Activated CD8-positive, alpha-beta T cell treated with anti-CD3 and anti-CD28 coated beads for 36 hours (primary cell): ENCODE measurements around the gene NRG3. TPM values are rescaled to one million over a fixed set of nuclear protein-coding genes. Genes with fewer than 3 reads are reported as not detected.

ENCODE experiments used
- ATAC-seq: fragments of 200-7000 bp; cut with Tn5 transposase; one replicate; pipeline ENCODE4 v1.10.0; 2021; ENCODE audit warnings: mild to moderate bottlenecking, moderate library complexity
- CTCF ChIA-PET: fragments of 350-600 bp; sonication (Branson Sonifier 250); formaldehyde crosslinking; loops from one replicate; lab custom pipeline; 2021; ENCODE audit warnings: antibody characterized with exemption; lab: Charles Lee
- POLR2A ChIA-PET: fragments of 350-600 bp; sonication (Branson Sonifier 250); formaldehyde crosslinking; loops from one replicate; lab custom pipeline; 2021; ENCODE audit warnings: antibody characterized with exemption; lab: Charles Lee
- DNase-seq: peaks from one replicate; pipeline ENCODE4 v3.0.0-alpha.2; 2020
- H3K27ac Mint-ChIP-seq: one replicate; pipeline ENCODE4 v1.8.0; 2021; ENCODE audit warnings: mild to moderate bottlenecking, mixed read lengths
- H3K27me3 Mint-ChIP-seq: one replicate; pipeline ENCODE4 v1.8.0; 2021; ENCODE audit warnings: mixed read lengths
- H3K36me3 Mint-ChIP-seq: one replicate; pipeline ENCODE4 v1.8.0; 2021; ENCODE audit warnings: low read depth, mixed read lengths
- H3K4me1 Mint-ChIP-seq: one replicate; pipeline ENCODE4 v1.8.0; 2021; ENCODE audit warnings: low read depth, mixed read lengths
- H3K4me3 Mint-ChIP-seq: one replicate; pipeline ENCODE4 v1.8.0; 2021; ENCODE audit warnings: mild to moderate bottlenecking, moderate library complexity, mixed read lengths
- H3K9me3 Mint-ChIP-seq: one replicate; pipeline ENCODE4 v1.8.0; 2021; ENCODE audit warnings: mixed read lengths
- CTCF ChIP-seq: fragments of 200-600 bp; IDR thresholded peaks from one replicate; pipeline ENCODE4 v1.8.0; 2022; ENCODE audit warnings: antibody characterized with exemption, mild to moderate bottlenecking
- intact Hi-C: fragments of 100-400 bp; cut with micrococcal nuclease; formaldehyde crosslinking; loops from one replicate; pipeline ENCODE4 v1.10.0; 2022
- total RNA-seq, 2 experiments: library from RNA; stranded (reverse); gene quantifications; one replicate each; pipeline ENCODE4 v1.2.3, GENCODE V29; 2021

NRG3 gene
- total RNA-seq, 2 experiments from 2014 or later = not detected

GRCh38 chr10:82477776-82478175 lies 602.8 kb downstream of the NRG3 start:
- POLR2A ChIA-PET = no interaction called here
- no peak overlapping the region for H3K27ac Mint-ChIP-seq
- intact Hi-C loops = no loop called here
- ATAC-seq (no peak), DNase-seq (no peak)
- no peaks in the 10 kb centered on the region for H3K36me3 Mint-ChIP-seq
- CTCF ChIA-PET = no interaction called here
- no peaks in the 10 kb centered on the region for H3K27me3 Mint-ChIP-seq
- no peaks in the 10 kb centered on the region for H3K4me1 Mint-ChIP-seq
- H3K4me3 Mint-ChIP-seq = no peak overlapping the region
- H3K9me3 Mint-ChIP-seq = peaks cover 11% of the 10 kb centered on the region
- no peak for TF ChIP-seq CTCF

GRCh38 chr10:82492647-82493046 lies 617.7 kb downstream of the NRG3 start:
- no peak for DNase-seq
- no peak for TF ChIP-seq CTCF
- intact Hi-C loops = no loop called here
- H3K27me3 Mint-ChIP-seq = no peaks in the 10 kb centered on the region
- no peak overlapping the region for H3K27ac Mint-ChIP-seq
- no peak for ATAC-seq
- ChIA-PET CTCF (no interaction called here), POLR2A (interaction anchor here (0.9 kb wide), 1 partner anchor 82 kb away, joined by 3 read pairs; no protein-coding TSS in a partner anchor)
- H3K9me3 Mint-ChIP-seq = peaks cover 4% of the 10 kb centered on the region
- no peaks in the 10 kb centered on the region for H3K36me3 Mint-ChIP-seq
- no peak overlapping the region for H3K4me3 Mint-ChIP-seq
- H3K4me1 Mint-ChIP-seq = no peaks in the 10 kb centered on the region

GRCh38 chr10:82496114-82496513 lies 621.1 kb downstream of the NRG3 start:
- ChIA-PET POLR2A (no interaction called here), CTCF (no interaction called here)
- H3K9me3 Mint-ChIP-seq = peaks cover 1% of the 10 kb centered on the region
- no peaks in the 10 kb centered on the region for H3K36me3 Mint-ChIP-seq
- intact Hi-C loops = no loop called here
- H3K4me3 Mint-ChIP-seq = no peak overlapping the region
- no peaks in the 10 kb centered on the region for H3K4me1 Mint-ChIP-seq
- TF ChIP-seq CTCF = no peak
- no peak overlapping the region for H3K27ac Mint-ChIP-seq
- ATAC-seq = no peak
- no peaks in the 10 kb centered on the region for H3K27me3 Mint-ChIP-seq
- DNase-seq = no peak

- H3K36me3 Mint-ChIP-seq = no peaks in the 10 kb centered on the region
- H3K4me3 Mint-ChIP-seq = no peak overlapping the region
- intact Hi-C loops = no loop called here
- DNase-seq = no peak
- ATAC-seq = no peak
- CTCF ChIA-PET = no interaction called here
- POLR2A ChIA-PET = no interaction called here
- H3K27ac Mint-ChIP-seq = no peak overlapping the region
- no peaks in the 10 kb centered on the region for H3K27me3 Mint-ChIP-seq
- TF ChIP-seq CTCF = no peak
- H3K4me1 Mint-ChIP-seq = no peaks in the 10 kb centered on the region
- H3K9me3 Mint-ChIP-seq = peaks cover under 1% of the 10 kb centered on the region
Measured at GRCh38 chr10:82497439-82497838, 622.4 kb downstream of the NRG3 start.

- intact Hi-C loops = no loop called here
- Mint-ChIP-seq H3K4me1 (no peaks in the 10 kb centered on the region), H3K36me3 (no peaks in the 10 kb centered on the region), H3K4me3 (no peak overlapping the region), H3K27me3 (no peaks in the 10 kb centered on the region), H3K27ac (no peak overlapping the region), H3K9me3 (no peaks in the 10 kb centered on the region)
- POLR2A ChIA-PET = no interaction called here
- CTCF ChIA-PET = no interaction called here
- DNase-seq = no peak
- ATAC-seq = no peak
- TF ChIP-seq CTCF = no peak
Measured at GRCh38 chr10:82498976-82499375, 624.0 kb downstream of the NRG3 start.
